NCI-H345 (cell line): ENCODE data around the gene TIAM1.

Source experiments
- DNase-seq: peaks from one replicate; lab custom pipeline; 2025; lab: John Stamatoyannopoulos, UW

The TIAM1 gene

DNA sequence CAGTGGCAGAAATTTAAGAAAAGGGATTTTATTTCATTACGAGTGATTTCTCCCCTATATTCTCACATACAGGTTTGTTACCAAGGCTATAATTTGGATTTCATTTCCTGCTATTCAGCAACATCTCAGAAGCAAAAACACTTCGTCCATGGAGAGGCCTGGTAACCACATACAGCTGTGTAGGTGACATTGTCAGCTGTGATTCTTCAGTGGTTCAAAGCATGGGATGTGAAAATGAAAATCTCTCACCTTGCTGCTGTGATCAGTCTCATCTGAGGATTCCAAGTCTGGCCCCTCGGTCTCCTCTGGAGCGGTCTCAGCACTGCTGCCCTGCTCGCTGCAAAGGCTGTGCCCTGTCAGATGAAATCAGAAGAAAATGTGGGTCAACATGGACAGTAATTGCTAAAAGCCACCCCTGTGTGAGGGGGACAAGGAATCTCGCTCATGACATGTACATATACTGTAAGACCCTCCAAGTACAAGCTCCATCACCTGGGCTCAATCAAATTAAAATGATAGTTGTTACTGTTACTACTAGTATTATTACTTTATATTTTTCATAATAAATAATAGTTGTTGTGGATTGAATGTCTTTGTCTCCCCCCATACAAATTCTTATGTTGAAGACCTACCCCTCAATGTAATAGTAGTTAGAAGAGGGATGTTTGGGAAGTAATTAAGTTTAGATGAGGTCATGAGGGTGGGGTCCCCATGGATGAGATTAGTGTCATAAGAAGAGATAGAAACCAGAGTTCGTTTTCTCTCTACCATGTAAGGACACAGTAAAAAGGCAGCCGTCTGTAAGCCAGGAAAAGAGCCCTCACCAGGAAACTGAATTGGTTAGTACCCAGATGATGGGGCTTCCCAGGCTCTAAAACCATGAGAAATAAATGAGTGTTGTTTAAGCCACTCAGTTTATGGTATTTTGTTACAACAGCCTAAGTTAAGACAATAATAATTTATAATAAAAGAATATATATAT lies 179.1 kb downstream of the TIAM1 start:
- no peak for DNase-seq

- DNase-seq: no peak
These were observed 181.2 kb downstream of the TIAM1 start for GRCh38 chr21:31162827-31163226.

GRCh38 chr21:31162079-31162699 lies 181.9 kb downstream of the TIAM1 start:
- DNase-seq: no peak

DNA sequence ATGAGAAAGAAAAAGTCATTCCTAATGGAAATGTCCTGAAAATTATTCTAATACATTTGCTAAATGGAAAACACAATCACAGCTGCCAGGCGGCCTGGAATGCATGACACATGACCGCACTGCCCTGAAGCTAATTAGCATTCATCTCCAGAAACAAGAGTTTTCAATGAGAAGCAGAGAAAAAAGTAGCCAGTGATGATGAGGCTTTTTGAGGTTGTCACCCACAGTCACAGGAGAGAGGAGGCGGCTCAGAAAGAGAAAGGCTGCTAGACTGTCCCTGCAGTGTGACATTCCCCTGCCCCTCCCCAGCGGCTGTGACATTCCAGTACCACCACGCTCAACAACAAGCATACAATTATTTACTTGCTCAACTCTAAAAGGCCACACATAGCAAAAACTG lies 182.9 kb downstream of the TIAM1 start:
- DNase-seq: no peak

DNA sequence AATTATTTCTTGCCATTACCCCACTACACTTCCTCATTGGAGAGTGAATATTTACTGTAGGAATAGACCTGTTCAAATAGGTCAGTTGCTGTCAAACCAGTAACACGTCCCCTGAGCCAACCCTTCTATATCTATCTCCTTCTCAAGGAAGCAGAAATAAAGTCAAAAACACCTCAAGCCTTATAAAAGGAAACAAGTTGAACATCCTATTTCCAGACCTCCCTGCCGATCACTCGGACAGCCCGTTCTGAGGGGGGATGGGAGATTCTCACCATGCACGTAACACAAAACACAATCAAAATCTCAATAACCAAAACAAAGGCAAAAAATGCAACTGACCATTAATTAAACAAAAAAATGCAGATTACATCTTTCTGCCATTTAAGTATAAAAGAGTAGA lies 184.3 kb downstream of the TIAM1 start:
- DNase-seq: no peak

- no peak for DNase-seq
These were observed 185.1 kb downstream of the TIAM1 start for GRCh38 chr21:31158789-31159581.

DNA sequence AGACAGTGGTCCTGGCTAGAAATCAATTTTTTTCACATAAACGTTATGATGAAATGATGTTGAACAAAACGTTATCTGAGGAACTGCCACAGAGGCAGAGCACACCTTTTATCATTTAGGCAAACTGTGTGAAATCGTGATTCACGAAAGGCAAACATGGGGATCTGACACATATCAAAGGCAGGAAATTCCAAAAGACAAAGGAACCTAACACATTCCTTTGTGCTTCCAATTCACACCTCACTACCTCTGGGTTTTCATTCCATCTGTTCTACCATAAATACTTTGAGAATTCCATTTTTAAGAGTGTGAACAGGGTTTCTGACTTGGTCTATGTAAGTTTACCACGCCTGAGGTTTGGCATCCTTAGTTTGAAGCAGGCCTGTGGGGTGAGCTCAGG lies 186.3 kb downstream of the TIAM1 start:
- no peak for DNase-seq

DNA sequence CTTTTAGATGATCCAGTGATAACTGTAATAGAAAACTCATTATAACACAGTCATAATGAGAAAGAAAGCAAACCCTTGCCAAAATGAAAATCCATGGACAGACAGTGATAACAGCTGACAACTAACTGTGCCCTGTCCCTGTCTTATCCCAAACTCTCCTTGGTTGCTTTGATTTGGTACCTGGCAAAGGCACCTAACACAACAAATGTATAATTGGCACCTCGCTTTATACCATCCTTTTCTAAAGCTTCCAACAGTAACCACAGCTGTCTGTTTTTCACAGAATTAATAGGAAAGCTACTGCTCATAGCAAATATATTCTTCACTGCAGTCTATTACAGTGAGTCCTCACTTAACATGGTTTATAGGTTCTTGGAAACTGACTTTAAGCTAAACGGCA lies 187.4 kb downstream of the TIAM1 start:
- no peak for DNase-seq

DNA sequence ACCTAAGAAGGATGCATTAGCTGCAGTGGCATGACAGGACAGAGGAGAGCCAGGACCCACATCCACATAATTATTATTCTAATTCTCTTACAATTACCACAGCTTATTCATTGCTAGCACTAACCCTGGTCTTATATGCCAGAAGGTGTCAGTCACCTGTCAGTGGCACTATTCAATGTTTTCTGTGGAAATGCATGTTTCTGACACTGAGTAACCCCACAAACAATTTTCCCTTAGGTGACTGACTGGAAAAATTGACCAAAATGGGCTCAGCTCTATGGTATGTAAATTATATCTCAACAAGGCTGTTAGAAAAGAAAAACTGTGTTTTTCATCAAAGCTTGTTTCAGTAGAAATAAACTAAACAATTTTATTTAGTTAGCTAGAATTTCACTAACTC lies 187.9 kb downstream of the TIAM1 start:
- no peak for DNase-seq

GRCh38 chr21:31151156-31152045 lies 192.7 kb downstream of the TIAM1 start:
- DNase-seq: no peak

DNA sequence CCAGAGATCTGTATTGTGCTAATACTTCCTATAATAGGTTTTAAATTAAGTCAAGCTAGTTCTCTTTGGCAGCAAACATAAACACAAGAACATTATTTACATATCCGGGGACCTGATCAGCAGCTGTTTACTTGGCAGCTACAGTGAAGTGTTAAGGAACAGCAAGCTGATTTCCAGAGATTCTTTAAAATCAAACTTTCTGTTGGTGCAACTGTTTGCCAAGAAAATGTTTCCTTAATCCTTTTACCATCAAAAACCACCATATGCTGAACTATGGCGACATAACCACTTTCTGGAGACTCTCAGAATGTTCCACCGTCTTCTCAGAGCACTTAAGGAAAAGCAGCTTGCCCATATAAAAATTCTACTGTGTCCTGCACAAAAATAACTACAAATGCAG lies 198.8 kb downstream of the TIAM1 start:
- DNase-seq: no peak

GRCh38 chr21:31143036-31143435 lies 201.0 kb downstream of the TIAM1 start:
- no peak for DNase-seq

- no peak for DNase-seq
These were observed 201.5 kb downstream of the TIAM1 start for GRCh38 chr21:31142600-31142999.

- DNase-seq: no peak
These were observed 202.6 kb downstream of the TIAM1 start for GRCh38 chr21:31141389-31142000.

DNA sequence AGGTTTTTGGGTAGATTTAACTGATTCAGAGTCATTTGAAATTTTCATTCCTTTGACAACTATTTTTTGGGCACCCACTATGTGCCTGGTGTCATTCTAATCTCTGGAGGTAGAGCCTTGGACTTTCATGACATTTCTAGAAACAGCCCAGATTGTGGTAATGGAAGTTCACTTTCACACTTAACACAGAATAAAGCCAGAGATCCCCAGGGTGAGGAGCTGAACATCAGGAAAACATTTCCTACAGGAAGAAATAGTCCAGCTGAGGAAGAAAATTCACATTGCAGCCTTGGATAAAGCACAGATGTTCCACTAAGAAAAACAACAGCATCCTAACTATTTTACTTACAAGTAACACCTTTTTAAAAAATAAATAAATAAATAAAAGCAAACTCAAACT lies 203.4 kb downstream of the TIAM1 start:
- DNase-seq: no peak

GRCh38 chr21:31140025-31140424 lies 204.0 kb downstream of the TIAM1 start:
- no peak for DNase-seq

GRCh38 chr21:31137960-31138359 lies 206.1 kb downstream of the TIAM1 start:
- DNase-seq: no peak

- no peak for DNase-seq
These were observed 207.2 kb downstream of the TIAM1 start for GRCh38 chr21:31136891-31137290.

DNA sequence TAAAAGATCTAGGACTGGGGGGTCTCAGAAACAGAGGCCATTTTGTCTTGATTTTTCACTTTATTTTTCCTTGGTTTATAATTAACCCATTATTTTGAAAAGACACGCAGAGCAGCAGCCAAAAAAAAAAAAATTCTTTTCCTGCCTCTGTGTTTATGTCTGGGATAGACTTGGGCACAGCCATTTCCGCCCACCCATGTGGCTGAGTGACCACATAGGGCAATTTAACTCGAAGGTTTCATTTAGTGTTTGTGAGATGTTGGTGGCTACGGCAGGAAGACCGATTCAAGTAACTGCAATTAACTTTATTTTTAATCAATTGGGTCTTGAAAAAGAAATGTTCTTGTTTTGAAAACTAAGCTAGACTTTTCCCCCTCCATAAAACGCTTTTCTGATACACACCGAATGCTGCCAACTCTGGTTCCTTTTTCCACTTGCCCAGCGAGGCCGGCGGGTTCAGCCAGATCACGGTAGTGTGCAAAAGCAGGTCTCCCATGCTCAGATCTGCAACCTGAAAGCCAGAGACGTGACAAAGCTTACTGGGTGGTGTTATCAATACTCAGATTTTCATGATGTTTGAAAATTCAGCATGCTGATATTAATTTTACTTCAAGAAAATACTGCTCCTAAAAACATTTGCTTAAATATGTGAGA lies 208.4 kb downstream of the TIAM1 start:
- no peak for DNase-seq

GRCh38 chr21:31133243-31133830 lies 210.7 kb downstream of the TIAM1 start:
- DNase-seq: no peak
